HG03575 (cell line): ENCODE data around the gene BTBD16.

Source experiments
- ATAC-seq: cut with Tn5 transposase; IDR thresholded peaks from one replicate; pipeline ENCODE4 v1.9.1; 2021; ENCODE audit not compliant: unreplicated experiment, insufficient number of reproducible peaks, low FRiP score; ENCODE audit errors: extremely low read depth

The BTBD16 gene

DNA sequence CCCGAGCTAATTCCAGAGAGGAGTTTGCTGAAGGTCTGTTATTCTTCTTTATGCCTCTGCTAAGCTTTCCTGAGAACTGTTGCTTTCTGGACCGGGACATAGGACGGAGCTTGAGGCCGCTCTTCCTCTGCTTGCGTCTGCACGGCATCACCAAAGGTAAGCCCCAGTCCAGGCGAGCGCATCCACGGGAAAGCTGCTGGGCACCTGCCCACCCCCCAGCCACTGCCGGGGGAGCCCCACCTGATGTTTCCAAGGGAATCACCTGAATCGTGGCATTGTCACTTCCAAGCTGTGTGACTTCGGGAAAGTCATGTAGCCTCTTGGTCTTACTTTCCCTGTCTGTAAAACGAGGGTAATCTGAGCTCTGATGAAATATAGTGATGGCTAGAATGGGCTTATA, 58.3 kb downstream of the BTBD16 start:
- no peak for ATAC-seq

DNA sequence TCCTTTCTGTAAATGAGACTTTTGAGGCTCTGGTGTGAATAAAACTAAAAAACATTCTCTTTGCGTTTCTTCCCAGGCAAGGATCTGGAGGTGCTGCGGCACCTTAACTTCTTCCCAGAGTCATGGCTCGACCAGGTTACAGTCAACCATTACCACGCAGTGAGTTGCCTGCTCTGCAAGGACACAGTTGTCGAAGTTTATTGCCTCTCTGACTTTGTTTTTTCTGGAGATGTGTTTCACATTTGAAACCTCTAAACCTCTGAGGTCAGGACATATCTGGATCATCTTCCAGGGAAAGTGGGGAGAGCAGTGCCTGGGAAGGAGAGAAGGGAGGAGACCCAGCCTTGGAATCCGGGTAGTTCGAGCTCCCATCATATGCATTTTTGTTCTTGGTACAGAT, 60.0 kb downstream of the BTBD16 start:
- ATAC-seq: no peak

DNA sequence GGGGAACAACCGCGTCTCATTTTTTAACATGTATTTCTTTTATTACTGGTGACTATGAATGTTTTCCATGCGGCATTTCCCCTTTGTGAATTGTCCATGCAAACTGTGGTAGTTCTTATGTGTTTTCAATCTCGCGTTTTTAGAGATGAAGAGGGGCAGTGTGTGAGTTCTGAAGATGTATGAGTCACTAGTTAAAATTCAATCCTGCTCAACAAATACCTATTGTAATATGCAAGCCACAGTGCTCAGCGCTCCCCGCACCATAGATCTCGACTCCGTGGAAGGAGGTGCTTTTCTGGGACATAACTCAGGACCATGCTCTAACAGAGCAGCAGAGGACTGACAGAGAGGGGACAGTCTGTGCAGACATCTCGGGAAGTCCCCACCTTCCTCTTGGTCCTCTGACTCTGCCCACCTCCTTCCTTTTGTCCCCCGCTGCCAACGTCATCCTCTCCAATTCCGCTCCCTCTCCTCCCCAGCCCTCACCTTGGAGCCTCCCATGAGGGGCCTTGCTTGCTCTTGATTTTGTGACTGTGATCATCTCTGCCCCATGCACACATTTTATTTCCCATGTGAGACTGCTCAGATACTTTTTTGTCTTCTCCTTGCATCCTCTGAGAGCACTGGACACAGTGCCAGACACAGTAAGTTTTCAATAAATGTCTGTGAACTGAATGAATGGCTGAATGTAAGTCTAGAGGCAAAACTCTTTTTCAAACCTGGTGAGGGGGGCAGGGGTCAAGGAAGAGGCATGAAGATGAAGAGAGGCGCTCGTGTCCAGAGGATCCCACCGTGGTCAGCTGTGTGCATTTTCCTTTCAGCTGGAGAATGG, 60.7 kb downstream of the BTBD16 start:
- ATAC-seq: no peak

DNA sequence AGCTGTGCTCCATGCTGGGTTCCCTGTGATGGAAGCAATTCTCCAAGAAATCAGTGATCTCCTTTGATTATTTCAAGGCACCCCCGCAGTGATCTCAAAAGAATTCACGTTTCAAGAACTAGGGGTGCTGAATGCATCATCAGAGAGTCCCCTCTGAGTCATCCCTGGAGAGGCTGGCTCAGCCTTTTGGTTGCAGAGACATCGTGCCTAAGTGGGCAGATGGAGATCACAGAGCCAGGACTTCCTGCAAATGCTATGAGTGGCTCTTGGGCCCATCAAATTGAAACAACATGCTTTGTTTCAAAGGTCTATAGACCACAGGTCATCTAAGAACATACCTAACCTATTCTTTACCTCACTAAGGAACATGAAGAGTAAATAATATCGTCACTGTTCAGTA, 61.9 kb downstream of the BTBD16 start:
- ATAC-seq: no peak

DNA sequence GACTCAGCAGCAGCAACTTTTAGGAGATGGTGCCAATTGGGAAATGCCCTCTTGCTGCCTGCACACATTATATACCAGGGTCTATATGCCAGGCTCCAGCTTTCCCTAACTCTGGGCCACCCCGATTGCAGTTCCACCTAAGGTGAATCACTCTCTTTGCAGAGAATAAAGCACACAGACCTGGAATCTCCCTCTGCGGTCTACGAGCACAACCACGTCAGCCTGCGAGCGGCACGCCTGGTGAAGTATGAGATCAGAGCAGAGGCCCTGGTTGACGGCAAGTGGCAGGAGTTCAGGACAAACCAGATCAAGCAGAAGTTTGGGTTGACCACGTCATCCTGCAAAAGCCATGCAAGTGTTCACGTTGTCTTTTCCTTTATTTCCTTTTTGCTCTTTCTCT, 65.2 kb downstream of the BTBD16 start:
- no peak for ATAC-seq

DNA sequence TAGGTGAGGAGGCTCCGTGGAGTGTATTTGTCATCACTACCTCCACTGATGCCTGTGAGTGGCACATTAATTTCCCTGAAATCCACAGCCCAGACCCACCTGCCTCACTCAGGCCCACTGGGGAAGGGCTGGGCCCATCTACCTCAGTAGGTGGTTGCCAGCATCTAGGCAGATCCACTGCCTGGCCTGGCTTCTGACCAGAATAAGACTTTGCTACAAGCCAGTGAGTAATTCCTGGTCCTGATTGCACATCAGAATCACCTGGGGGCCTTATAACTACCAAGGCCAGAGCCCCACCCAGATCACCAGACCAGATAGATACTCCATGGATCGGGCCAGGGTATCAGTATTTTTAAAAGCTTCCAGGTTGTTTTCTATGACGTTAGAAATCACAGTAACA, 65.9 kb downstream of the BTBD16 start:
- no peak for ATAC-seq

DNA sequence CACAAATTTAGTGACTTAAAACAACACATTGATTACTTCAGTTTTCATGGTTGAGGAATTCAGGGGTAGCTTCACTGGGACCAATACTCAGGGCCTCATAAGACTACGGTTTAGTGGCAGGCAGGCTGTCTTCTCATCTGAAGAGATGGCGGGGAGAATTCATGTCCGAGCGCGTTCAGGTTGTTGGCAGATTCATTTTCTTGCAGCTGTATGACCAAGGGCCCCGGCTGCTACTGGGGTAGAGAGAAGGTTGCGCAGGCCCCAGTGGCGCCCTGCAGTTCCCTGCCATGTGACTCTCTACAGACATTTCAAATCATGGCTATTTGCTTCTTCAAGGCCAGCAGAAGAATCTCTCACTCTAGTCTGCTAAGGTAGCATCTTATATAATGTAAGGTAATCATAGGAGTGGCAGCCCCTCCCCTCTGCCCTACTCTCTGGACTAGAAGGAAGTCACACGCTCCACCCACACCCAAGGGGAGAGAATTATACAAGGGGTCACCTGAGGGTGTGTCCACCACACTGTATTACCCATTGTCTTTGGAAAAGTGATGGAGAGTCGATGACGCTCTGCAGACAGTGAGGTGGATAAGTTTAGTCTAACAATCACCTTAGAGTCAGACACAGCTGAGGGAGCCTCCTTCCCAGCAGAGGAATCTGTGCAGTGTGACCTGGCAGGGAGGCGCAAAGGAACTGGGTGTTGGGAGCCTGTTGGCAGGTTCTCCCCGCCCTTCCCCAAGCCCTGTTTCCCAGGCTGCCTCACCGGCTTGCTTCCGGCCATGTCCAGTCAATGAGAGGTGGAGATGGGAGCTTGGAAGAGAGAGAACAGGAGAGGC, 67.7 kb downstream of the BTBD16 start:
- ATAC-seq: no peak

DNA sequence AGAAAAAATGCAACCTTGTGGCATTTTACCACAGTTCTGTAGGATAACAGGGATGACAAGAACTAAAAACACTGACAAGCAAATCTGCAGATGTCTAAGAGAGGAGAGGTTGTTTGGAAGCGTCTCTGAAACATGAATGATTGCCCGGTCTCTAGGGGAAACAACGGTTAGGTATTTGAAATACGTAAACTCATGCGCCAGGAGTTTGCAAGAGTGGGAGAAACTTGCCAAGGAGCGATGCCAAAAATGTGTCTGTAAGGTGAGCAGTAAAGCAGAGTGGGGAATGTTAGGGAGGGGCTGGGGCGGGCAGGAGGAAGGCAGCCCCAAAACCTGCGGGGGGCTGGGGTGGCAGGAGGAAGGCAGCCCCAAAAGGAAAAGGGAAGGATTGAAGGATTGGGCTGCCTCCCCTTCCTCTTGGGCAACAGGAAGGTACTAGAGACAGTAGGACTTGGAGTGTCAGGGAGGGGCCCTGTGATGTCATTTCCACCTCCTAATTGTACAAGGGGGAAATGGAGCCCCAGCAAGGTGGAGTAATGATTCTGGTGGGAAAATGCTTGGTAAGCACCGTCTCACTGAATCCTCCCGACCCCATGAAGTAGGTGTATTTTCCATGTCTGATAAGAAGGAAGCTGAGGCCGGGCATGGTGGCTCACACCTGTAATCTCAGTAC, 70.2 kb downstream of the BTBD16 start:
- no peak for ATAC-seq

DNA sequence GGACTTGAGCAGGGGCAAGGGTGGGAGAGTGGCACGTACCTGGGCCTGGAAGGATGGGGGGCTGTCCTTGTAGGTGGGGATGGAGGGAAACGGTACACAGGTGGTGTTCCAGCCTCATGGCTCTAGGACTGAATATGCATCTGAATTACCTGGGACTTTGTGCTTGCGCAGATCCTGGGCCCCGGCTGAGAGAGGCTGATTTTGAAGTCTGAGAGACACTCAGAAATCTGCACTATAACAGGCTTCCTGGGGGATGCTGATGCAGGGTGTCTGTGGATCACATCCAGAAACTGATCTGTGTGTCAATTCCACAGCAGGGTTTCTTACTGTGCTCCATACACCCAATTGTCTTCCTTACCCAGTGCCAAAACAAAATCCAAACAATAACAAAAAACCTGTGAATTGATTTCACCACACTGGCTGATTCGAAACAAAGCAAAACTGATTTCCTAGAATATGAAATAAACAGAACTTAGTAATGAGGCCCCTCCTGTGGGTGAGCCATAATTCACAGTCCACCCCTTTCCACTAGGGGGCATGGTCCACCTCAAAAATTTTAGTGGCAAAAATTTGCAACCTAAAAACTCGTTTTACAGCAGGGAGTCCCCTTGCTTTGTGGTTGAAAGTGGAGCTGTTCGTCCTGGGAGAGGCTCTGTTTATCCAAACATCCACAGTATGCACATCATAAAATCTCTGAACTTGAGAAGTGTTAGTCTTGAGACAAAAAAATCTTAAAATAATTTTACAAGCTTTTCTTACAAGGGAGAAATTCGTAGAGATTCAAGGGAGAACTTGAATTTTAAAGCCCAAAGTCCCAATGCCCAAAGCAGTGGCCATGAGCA, 71.4 kb downstream of the BTBD16 start:
- no peak for ATAC-seq

DNA sequence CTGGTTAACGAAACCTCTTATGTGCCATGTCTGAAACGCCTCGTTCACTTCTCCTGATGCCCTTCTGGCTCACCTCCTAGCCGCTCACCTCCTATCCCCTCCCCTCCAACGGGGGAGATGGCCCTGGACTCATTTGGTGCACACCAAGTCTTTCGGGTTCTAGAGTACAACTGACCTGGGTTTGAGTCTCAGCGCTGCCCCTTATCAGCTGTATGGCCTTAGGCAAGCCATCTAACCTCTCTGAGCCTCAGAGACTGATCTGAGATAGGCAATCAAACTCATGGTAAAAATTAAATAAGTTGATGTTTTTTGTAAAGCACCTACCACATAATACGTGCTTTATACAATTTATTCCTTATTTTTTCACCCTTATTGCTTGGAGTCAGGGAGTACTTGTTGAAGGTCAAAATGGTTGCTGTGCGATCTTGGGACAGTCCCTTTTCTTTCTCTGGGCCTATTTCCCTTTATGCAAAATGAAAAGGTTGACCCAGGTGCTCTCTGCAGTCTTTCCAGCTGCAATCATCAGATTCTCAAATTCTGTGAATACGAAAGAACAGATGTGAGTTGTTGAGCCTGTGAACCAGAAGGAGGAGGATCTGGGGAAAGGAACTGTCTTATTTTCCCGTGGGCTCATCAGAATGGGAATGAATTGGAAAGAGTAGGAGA, 72.2 kb downstream of the BTBD16 start:
- ATAC-seq: no peak

DNA sequence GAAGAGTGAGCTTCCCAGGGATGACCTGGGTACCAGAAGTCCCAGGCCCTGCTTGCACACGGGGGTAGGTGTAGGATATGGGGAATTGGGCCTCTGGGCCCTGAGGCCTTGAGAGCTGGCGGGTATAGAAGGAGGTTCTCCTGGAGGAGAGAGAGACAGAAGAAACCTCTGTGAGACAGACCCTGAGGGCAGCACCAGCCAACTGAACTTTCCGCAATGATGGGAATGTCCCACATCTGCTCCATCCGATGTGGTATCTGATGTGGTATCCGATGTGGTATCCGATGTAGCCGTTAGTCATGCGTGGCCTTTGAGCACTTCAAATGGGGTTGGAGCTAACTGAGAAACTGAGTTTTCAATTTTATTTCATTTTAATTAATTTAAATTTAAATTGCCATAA, 72.8 kb downstream of the BTBD16 start:
- no peak for ATAC-seq

DNA sequence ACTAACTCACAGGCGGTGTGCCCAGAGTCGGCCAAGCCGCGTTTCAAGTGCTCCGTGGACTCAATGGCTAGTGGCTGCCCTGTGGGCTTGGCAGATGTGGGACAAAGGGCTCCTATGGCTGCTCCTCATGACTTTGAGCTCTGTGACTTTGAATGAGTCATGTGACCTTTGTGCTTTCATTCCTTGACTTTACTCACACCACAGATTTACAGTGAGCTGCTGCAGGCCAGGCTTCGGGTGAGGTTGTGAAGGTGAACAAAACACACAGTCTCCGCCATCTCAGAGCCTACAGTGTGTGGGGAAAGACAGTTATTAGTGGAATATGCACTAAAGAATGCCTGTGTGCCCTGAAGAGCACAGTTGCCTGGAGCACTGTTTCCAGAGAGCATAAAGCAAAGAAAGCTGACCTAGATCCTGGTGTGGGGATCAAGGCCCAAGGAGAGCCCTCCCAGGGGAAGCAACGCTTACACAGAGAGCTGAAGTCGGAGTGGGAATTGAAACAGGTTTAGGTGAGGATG, 73.7 kb downstream of the BTBD16 start:
- no peak for ATAC-seq

DNA sequence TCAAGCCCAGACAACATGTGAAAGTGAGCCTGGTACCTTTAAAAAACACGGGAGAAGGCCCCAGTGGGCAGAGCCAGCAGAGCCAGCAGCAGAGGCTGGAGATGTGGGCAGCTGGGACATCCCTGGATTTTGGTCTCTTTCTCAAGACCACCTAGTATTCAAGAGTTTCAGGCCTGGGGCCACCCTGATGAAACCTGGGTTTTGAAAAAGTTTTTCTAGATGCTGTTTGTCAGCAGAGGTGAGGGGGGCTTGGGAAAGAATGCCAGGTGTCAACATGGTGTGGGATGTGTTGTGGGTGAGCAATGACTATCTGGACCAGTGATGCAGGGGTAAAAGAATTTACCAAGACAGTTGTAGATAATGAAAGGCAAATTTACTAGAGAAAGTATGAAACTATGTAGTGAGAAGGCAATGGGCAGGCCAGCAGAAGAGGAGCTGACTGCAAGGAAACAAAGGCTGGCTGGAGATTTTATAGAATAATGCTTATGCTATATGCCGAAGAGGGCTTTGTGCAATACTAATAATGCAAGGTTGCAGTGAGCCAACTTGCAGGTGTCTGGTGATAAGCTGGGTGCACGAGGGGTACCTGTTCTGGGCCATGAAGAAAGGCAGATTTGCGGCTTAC, 75.3 kb downstream of the BTBD16 start:
- ATAC-seq: no peak

DNA sequence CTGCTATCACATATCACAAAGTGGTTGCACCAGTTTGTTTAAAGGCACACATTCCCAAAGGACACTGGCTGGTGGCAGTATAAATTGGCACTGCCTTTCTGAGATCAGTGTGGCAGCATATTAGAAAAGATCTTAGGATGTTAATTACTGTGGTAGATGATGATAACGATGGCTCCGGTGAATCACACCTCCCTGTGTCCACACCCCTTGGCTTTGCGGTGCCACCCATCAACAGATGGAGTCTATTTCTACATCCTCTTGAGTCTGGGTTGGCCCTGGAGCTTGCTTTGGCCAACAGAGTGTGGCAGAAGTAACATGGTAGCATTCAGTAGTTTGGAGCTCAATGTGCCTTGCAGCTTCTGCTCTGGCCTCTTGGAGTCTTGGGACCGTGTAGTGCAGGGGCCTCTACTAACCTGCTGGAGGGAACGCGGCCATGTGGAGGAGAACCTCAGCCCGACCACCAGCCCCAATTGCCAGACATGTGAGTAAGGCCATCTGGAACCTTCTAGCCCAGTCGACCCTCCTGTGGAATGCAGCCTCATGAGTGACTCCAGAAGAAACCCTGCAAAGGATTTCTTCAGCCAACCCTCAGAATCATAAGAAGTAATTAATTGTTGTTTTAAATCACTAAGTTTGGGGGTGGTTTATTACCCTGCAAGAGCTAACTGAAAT, 76.2 kb downstream of the BTBD16 start:
- no peak for ATAC-seq

DNA sequence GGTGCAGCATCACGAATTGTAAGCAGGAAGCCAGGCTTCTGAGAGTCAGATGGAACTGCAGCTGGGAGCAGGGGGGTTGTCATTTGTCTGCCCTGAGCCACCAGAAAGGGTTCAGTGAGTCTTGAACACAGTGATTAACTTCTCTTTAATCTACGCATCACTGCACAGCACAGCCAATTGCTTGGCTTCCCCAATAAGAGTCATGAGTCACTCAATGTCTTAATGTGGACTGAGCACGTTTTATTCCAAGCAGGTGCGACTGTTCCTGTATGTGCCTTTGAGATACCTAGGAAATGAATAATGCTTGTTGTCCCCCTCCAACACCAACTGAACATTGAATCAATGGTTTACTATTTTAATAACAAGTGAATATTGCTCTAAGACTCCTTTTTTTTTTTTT, 77.4 kb downstream of the BTBD16 start:
- no peak for ATAC-seq

DNA sequence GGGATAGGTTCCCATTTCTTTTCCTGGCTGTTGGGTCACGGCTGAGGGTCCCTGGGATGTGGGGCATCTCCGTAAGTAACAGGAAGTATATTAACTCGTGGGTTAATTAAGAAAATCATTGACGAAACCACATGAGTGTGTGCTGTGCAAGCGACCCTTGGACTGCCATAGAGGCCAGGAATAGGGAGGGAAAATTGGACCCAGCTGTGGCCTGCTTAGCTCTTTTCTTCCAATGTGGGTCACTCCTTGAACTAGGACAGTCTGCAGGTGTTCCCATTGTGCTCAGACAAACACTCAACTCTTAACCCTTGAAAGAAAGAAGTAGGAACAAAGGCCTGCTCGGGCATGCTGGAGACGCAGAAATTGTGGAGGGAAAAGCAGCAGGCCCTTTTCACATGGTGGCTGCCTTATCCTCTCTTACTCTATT, 77.9 kb downstream of the BTBD16 start:
- no peak for ATAC-seq

DNA sequence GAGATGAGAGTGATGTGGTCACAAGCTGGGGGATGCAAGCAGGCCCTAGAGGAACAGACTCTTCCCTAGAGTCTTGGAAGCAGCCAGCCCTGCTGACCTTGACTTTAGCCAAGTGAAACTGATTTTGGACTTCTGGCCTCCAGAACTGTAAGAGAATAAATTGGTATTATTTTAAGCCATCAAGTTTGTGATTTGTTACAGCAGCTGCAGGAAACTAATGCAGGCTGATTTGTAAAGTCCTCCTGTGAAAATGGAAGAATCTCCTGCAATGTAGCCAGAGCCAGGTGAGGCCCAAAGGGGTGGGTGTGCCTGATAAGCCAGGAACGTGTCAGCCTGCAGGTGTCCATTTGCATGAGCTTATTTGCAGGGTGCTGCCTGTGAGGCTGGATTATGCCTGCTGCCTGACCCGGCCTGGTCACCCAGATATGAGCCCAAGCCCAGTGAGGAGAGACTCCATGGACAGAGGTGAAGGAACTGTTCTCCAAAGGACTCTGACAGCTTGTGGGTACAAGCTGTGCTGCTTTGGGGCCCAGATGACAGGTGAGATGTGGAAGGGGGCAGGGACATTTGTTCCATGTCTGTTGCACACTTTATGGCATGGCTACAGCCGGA, 78.8 kb downstream of the BTBD16 start:
- ATAC-seq: no peak
